ENCODE results near the gene OR8K5.
"Not testable (repeated sequence)": the region's sequence is repeated elsewhere in the genome, so short reads cannot be mapped to it uniquely, and the experiment has no call there.

Gene OR8K5, protein sequence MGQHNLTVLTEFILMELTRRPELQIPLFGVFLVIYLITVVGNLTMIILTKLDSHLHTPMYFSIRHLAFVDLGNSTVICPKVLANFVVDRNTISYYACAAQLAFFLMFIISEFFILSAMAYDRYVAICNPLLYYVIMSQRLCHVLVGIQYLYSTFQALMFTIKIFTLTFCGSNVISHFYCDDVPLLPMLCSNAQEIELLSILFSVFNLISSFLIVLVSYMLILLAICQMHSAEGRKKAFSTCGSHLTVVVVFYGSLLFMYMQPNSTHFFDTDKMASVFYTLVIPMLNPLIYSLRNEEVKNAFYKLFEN

DNA sequence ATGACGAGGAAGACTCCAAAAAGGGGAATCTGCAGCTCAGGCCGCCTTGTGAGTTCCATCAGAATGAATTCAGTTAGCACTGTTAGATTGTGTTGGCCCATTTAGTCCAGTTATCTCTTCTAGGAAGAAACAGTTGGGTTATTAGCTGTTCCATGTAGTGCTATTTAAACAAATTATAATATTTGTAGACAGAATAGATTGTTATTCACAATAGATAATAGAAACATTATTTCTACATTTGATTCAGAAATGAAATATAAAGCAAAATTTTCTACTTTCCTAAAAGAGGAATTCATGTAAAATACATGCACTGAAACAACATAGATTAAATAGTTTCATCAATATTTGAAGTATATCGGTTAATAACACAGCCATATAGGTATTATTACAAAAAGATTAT lies at the start of gene OR8K5:
TSS of gene OR8K5 (minus strand) at position 101 of the 400 bp plus-strand sequence. CDS start at position 101, 0 bp downstream.
- DNase-seq, result no peak

DNA sequence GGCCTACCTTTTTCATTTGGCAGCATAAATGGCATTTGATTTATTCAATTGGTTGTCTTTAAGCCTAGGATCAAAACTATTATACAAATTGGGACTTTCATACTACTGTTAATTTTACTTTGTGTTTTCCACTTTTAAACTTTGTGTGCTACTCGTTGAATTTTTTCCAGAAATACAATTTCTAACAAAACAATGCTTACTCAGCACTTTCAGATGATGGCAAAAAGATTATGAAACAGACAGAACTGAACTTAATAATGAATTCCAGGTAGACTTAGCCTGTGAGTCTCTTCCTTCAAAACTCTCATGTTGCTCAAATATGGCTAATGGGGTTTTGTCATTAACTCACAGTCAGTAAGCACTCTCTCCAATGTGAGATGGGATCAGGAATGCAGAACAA lies 47.7 kb upstream of the OR8K5 start:
- DNase-seq, result no peak

- DNase-seq, result no peak
Measured at GRCh38 chr11:56197367-56197766, 37.2 kb upstream of the OR8K5 start.

DNA sequence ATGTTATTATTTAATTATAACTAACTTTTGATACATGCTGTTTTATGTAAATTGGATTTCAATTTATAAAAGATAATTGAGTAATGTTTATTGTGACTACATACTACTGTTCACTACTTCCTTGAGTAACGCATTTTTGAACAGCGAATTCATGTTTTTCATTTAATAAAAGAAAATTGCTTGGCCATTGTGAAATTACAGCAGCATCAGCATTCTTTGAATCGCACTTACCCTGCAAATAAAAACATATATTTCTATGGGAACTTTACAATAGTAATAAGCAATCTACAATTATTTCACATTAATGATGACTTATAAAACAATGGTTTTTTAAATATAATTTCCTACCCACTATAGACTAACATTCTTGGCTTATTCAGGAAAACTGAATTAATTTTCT lies 36.6 kb upstream of the OR8K5 start:
- no peak for DNase-seq

DNA sequence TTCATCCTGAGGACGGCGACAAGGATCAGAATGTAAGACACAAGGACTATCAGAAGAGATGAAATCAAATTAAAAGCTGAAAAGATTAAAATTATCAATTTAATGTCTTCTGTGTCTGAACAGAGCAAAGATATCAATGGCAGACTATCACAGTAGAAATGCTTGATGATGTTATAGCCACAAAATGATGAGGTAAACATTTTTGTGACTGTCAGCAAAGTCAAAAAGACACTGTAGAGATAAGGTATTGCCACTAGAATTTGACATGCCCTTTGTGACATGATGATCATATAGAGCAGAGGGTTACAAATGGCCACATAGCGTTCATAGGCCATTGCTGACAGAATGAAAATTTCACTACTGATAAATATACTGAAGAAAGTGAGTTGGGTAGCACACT lies 28.5 kb upstream of the OR8K5 start:
- DNase-seq, result no peak

DNA sequence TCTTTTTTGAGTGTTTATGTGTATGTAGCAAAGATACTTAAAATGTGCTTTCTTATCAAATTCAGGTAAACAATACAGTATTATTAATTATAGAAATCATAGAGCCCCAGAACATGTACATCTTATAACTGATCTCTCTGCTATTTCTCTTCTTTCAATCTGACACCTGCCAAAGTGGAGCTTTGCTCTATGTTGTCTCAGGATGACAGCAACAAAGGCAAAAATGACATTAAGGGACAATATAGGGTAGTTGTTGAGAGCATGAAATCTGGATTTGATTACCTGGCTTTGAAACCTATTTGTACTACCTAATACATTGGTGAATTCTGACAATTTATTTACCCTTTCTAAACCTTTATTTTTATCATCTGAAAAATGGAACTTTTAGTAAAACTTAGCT lies 23.3 kb upstream of the OR8K5 start:
- DNase-seq, result no peak

GRCh38 chr11:56176318-56176717 lies 16.2 kb upstream of the OR8K5 start, which contains the start of gene OR5J2:
TSS of gene OR5J2 (plus strand) at chr11:56176618. CDS start at chr11:56176618, 0 bp downstream.
- no peak for DNase-seq

GRCh38 chr11:56172256-56172830 lies 12.2 kb upstream of the OR8K5 start:
- no peak for DNase-seq

DNA sequence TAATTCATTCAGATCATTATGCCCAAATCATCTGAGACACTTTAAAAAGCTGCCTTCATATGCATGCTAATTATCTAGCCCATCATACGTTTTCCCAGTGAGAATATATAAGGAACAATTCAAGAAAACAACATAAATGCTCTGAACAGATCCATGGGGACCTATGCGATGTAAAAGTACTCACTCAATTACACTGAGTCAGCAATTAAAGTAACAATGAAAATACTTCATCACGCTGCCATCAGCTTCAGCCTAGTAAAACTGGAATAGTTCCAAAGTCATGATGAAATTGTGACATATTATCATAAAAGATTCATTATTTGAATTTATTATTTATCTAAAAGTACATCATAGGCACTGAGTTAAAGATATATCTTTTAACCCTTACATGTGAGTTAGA lies 3.7 kb upstream of the OR8K5 start:
- DNase-seq, result no peak

- DNase-seq, result no peak
Measured at GRCh38 chr11:56152333-56152732, 7.8 kb downstream of the OR8K5 start.

- DNase-seq, result no peak
Measured at GRCh38 chr11:56151376-56151775, 8.7 kb downstream of the OR8K5 start.

- not testable (repeated sequence) for DNase-seq
Measured at GRCh38 chr11:56143681-56144080, 16.4 kb downstream of the OR8K5 start.

GRCh38 chr11:56140151-56140661 lies 19.9 kb downstream of the OR8K5 start, which contains the start of gene OR8J3:
TSS of gene OR8J3 (minus strand) at chr11:56140201. CDS start at chr11:56137718, 2,483 bp downstream.
- no peak for DNase-seq

- DNase-seq, result no peak
Measured at GRCh38 chr11:56122073-56122472, 38.0 kb downstream of the OR8K5 start, which contains the start of gene OR8H3. TSS of gene OR8H3 (plus strand) at chr11:56122373. CDS start at chr11:56122373, 0 bp downstream.
